ENCODE data around the gene ZBTB40.

GRCh38 chr1:22472596-22472995, 20.9 kb downstream of the ZBTB40 start:
- TF ChIP-seq EZH2 (IDR thresholded peaks at IDR 0.05) (no peak), CTCF (IDR thresholded peaks at IDR 0.05) (no peak)

All from neural progenitor cell (in vitro differentiated cells).